CD4-positive, alpha-beta T cell treated with Interleukin-15 for 1 hour (primary cell): Measurements from ENCODE around the gene EML4.

Experiments used
- DNase-seq: peaks from one replicate; pipeline ENCODE4 v3.0.0-alpha.2; 2020

EML4 gene

GRCh38 chr2:42227491-42227890 is 58.3 kb downstream of the EML4 start:
- DNase-seq: no peak

GRCh38 chr2:42228101-42228500 is 58.9 kb downstream of the EML4 start:
- no peak for DNase-seq

- no peak for DNase-seq
These were observed 60.8 kb downstream of the EML4 start for GRCh38 chr2:42229949-42230348.

- no peak for DNase-seq
These were observed 61.7 kb downstream of the EML4 start for GRCh38 chr2:42230891-42231290.

- no peak for DNase-seq
These were observed 62.9 kb downstream of the EML4 start for GRCh38 chr2:42232024-42232423.

GRCh38 chr2:42233976-42234441 is 64.9 kb downstream of the EML4 start:
- no peak for DNase-seq

GRCh38 chr2:42236911-42237310 is 67.8 kb downstream of the EML4 start:
- DNase-seq: no peak

GRCh38 chr2:42238644-42239288 is 69.6 kb downstream of the EML4 start:
- DNase-seq: peak; percentile 40

GRCh38 chr2:42239289-42239661 is 70.1 kb downstream of the EML4 start:
- DNase-seq: no peak

- DNase-seq: no peak
These were observed 70.7 kb downstream of the EML4 start for GRCh38 chr2:42239811-42240210.

GRCh38 chr2:42241517-42241916 is 72.4 kb downstream of the EML4 start:
- no peak for DNase-seq

- DNase-seq: no peak
These were observed 74.1 kb downstream of the EML4 start for GRCh38 chr2:42243297-42243696.

- DNase-seq: no peak
These were observed 75.4 kb downstream of the EML4 start for GRCh38 chr2:42244520-42244919.

- no peak for DNase-seq
These were observed 76.2 kb downstream of the EML4 start for GRCh38 chr2:42245396-42245795.

GRCh38 chr2:42246562-42246961 is 77.4 kb downstream of the EML4 start:
- DNase-seq: no peak

- no peak for DNase-seq
These were observed 79.7 kb downstream of the EML4 start for GRCh38 chr2:42248846-42249245.

GRCh38 chr2:42249284-42249683 is 80.1 kb downstream of the EML4 start:
- DNase-seq: no peak

GRCh38 chr2:42249887-42250286 is 80.7 kb downstream of the EML4 start:
- DNase-seq: no peak

- no peak for DNase-seq
These were observed 81.8 kb downstream of the EML4 start for GRCh38 chr2:42250925-42251324.

GRCh38 chr2:42252464-42252863 is 83.3 kb downstream of the EML4 start:
- DNase-seq: no peak

- DNase-seq: no peak
These were observed 85.2 kb downstream of the EML4 start for GRCh38 chr2:42254186-42254895.

- no peak for DNase-seq
These were observed 87.4 kb downstream of the EML4 start for GRCh38 chr2:42256505-42256904.

GRCh38 chr2:42261518-42262195 is 92.5 kb downstream of the EML4 start:
- DNase-seq: no peak

- no peak for DNase-seq
These were observed 97.1 kb downstream of the EML4 start for GRCh38 chr2:42266236-42266635.
